NCI-H774 (cell line): ENCODE data around the gene DLL1.

Experiments
- DNase-seq: peaks from one replicate; lab custom pipeline; 2025; lab: John Stamatoyannopoulos, UW

Gene DLL1

GRCh38 chr6:170283212-170284081 lies 7.4 kb downstream of the DLL1 start:
- DNase-seq = no peak

DNA sequence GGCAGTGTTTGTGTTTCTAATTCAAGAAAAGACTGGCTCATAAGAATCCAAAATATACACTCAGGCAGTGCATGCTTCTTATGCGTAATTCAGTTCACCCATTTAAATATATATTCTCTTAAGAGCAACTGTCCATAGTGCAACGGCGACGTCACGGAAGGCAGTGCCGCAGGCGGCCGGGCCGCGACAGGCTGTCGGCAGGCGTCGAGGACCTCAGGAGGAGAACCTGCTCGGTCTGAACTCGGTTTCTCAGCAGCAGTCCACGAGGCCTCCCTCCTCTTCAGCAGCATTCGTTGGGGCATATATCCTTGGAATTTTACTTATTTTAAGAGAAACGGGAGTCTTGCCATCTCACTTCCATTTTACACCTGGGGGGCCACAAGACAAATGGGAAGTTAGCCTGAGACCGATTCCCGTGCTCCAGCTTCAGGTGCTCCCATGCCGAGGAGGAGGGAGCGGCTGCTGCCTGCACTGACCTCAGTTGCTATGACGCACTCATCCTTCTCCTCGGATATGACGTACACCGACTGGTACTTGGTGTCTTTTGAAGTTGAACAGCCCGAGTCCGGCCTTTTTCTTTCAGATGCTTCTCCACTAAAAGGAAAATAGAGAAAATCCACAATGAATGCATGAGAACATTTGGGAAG lies 8.2 kb downstream of the DLL1 start:
- no peak for DNase-seq

GRCh38 chr6:170281331-170282292 lies 9.3 kb downstream of the DLL1 start:
- DNase-seq = no peak

GRCh38 chr6:170280689-170281045 lies 10.2 kb downstream of the DLL1 start:
- DNase-seq = no peak

GRCh38 chr6:170279977-170280688 lies 10.7 kb downstream of the DLL1 start:
- peak; percentile 97 for DNase-seq

GRCh38 chr6:170279426-170279825 lies 11.5 kb downstream of the DLL1 start:
- DNase-seq = no peak

DNA sequence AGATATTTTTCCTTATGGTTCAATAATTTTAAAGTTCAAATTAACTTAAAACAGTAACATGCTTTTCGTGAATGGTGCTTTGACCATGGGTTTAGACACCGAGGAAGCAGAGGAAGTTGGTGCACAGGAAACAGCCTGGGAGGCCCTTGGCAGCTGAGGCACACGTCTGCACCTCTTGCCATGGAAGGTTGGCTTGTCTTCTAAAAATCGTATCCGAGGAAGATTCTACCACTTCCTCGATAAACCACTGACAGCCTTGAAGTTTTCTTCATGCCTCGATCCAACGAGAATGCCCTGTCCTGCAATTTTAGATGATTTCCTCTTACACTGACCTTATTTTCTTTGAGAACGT lies 12.2 kb downstream of the DLL1 start:
- DNase-seq = no peak

DNA sequence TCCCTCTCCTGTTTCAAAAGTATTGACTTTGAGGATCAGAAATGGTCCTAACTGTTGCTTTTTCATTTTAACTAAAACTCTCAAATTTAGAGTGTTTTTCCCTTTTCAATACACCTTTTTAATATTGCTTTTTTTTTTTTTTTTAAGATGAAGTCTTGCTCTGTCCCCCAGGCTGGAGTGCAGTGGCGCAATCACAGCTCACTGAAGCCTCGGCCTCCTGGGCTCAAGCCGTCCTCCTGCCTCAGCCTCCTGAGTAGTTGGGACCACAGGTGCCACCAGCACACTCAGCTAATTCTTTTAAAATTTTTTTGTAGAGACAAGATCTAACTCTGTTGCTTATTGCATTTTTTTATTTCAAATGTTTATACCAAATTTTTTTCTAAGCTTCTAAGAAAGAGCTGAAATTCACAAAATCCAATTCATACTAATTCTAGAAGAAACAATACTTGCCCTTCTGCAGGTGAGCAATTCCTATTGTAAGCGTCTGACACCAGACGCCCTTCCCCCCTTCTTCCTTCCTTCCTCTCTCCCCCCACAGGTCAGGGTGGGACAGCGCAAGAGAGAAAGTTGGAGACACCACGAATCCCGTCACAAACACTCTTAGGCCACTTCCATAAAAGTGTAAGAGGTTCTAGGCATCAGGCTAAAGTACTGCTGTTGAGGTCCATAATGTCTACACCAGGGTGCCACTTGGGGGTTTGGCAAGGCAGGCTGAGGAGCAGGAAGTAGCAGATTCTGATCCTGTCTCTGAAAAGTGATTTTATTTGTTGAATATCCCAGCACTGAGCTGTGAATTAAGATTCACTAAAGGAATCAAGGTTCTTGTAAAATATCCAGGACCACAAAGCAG lies 12.8 kb downstream of the DLL1 start:
- DNase-seq = no peak

GRCh38 chr6:170276369-170277057 lies 14.4 kb downstream of the DLL1 start:
- no peak for DNase-seq

DNA sequence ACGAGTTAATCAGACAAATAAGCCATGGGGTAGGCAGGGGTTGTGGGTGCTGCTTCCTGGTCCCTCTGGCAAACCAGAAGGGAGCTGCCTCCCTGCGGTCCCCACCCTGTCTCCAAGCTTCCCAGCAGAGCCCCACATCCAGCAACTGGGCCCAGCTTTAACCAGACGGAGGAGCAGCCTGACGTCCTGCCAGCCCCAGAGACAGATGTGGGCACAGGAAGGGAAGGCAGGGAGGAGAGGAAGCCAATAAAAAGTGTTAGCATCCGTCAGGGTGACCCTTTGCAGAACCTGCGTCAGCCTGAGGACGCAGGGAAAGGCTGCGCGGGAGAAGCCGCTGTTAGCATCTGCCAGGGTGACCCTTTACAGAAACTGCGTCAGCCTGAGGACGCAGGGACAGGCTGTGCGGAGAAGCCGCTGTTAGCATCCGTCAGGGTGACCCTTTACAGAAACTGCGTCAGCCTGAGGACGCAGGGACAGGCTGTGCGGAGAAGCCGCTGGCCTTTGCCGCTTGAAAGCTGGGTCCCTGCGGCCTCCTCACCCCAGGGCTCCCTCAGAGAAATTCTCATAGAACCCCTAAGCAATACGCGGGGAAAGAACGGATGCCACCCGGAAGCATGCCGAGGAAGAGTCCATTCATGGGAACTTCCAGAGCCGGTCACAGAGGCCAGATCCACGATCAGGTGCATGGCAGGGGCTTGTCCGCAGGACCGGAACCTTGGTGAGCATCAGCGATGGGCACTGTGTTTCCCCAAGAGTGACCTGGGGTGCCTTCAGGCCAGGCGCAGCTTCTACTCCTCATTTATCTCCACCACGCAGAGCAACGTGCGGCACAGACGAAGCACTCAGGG lies 15.9 kb downstream of the DLL1 start:
- no peak for DNase-seq

DNA sequence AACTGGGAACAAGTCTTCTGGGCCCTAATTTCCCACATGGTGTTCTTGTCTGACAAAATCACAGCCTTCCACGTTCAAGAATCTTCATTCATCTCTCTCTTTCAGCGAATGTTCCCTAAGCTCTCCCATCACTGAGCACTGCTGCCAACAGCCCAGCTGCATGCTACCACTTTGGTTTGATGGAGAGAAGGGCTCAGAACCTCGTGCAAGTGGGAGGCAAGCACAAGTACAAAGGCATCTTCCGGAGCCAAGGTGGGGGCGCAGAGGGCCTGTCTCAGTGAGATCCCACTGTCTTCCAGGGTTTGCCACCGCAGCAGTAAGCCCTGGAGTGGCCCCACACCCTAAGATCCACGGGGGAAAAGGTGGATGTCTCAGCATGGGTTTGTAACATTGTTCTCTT lies 17.2 kb downstream of the DLL1 start:
- no peak for DNase-seq

- no peak for DNase-seq
These were observed 17.7 kb downstream of the DLL1 start for GRCh38 chr6:170273191-170273590.

DNA sequence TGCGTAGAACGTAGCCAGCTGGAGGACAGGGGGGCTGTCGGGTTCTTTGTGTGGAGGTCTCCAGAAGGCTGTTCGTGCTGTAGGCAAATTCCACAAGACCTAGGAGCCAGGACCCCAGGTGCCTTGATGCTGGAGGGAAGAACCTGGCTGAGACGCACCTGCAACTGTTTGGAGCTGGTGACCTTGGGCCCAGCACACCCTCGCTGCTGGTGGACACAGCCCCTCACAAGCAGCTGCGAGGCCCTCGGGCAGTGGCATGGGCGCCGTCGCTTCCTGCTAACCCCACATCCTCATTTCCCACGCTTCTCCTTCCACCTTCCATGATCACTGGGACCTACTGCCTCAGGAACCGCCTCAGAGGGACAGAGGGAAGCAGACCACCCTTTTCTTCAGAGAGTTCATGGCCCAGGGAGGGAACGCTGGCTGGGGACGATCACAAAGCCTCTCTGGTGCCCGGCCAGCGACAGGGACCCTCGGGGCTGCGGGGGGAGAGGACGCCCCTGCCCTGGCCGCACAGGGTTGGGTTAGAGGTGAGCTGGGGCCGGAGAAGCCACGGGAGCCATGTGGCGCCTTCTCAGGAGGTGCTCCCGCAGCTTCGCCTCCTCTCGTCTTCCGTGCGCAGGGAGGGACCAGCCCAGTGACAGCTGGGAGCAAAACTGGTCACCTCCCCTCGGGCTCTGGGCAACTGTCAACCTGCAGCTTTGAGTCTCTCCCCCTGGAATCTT lies 18.4 kb downstream of the DLL1 start:
- DNase-seq = no peak

DNA sequence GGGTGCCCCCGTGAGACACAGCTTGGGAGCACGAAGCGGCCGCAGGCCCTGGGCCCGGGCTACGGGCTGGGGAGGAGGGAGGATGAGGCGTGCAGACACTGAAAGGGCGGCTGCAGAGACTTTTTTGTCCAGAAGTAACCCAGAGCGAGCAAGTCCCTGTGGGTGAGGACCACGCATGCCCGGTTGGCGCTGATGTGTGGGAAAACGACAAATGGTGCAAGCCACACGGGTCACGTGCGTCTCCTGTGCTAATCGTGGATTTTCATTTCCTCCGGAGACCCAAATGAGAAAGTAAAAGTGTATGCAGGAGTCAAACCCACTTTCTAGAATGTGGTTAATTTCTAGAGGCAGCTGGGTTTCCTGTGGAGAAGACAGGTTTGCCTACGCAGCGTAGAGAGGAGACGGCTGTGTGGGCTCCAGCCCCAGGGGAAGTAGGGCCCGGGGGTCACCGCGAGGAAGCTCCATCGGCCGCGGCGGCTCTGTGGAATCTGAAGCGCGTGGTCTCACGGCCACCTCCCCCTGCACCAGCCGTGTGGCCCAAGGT lies 19.0 kb downstream of the DLL1 start:
- no peak for DNase-seq

DNA sequence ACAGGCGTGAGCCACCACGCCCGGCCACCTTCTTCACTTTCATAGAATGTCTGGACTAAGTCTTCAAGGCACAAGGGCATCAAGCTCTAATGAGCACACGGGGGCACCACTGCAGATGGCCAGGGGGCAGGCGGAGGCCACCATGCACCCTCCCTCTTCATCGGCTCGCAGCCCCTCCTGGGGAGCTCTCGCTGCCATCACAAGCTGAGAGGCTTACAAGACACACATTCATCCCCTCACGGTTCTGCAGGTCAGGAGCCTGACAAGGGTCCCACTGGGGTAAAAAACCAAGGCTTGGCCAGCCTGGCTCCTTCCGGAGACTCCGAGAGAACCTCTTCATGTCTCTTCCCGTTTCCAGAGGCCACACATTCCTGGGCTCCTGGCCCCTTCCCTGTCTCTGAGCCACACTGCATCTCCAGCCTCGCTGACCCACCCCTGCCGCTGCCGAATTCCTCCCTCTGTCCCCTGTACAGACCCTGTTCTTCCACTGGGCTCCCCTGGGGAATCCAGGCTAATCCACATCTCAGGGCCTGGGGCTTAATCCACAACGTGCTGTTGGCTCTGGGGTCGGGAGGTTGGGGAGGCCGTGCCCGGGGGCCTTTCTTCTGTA lies 19.8 kb downstream of the DLL1 start:
- DNase-seq = no peak

DNA sequence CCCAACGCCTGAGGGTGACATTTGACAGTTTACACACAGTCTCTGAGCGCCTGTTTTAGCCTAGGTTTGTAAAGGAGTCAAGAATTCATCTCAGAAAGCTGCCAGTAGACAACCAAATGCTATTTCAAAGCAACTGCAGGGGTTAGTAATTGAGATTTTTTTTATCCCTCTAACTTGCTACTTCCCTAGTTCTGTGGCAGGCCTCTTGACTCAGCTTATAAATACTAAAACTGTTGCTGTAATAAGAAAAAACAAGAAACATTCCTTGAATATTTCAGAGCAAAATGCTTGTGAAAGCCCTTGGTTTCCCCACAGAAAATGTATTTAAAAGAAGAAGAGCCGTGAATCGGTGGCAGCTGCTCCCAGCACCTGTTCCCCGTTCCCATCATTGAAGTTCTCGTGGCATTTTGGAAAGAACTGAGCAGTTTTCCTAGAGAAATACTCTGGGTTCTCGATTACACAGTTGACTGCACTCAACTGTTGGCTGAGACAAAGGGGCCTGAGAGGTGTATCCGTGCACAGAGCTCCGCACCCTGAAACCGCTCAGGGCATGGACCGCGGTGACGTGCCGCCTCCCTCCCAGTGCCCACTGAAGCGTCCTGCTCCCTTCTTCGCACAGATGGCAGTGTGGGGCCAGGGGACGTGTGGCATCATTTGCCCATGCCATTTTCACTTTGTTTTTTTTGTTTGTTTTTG lies 20.9 kb downstream of the DLL1 start:
- DNase-seq = peak; percentile 49

- peak; percentile 96 for DNase-seq
These were observed 21.6 kb downstream of the DLL1 start for GRCh38 chr6:170269151-170269845.
